ENCODE data around the gene NUDT19. TPM values are rescaled to one million over a fixed set of nuclear protein-coding genes. Genes with fewer than 3 reads are reported as not detected.

Gene NUDT19
- total RNA-seq, 1 experiment from 2014 or later, result 6.1 TPM

GRCh38 chr19:32662186-32662585 is 29.4 kb upstream of the NUDT19 start:
- Histone ChIP-seq H4K91ac (ENCODE audit: insufficient read length, low read depth, low read length) (no peak overlapping the region), H3K27ac (ENCODE audit: insufficient read length, low read depth, low read length) (no peak overlapping the region), H3K4me1 (ENCODE audit: insufficient read depth, low read length) (no peaks in the 10 kb centered on the region), H2BK120ac (ENCODE audit: low read depth, low read length, poor library complexity, severe bottlenecking) (no peak overlapping the region), H3K9ac (ENCODE audit: extremely low read depth, insufficient read length, low read length) (no peak overlapping the region), H2BK20ac (ENCODE audit: low read depth, low read length, poor library complexity, severe bottlenecking) (no peak overlapping the region), H3K14ac (ENCODE audit: insufficient read depth, low read length) (no peak overlapping the region), H4K8ac (replicated peaks; ENCODE audit: insufficient read length, low read depth, low read length) (no peak overlapping the region), H3K56ac (ENCODE audit: insufficient read length, low read depth, low read length) (no peak overlapping the region), H2BK5ac (ENCODE audit: insufficient read length, low read length) (no peak overlapping the region), H4K5ac (ENCODE audit: insufficient read length, low read depth, low read length) (no peak overlapping the region), H3K23me2 (ENCODE audit: insufficient read length, low read depth, low read length, poor library complexity, severe bottlenecking) (no peaks in the 10 kb centered on the region), H3K18ac (ENCODE audit: insufficient read length, low read depth, low read length) (no peak overlapping the region), H3T11ph (ENCODE audit: low read length) (no peak overlapping the region), H4K20me1 (ENCODE audit: control insufficient read depth, insufficient read depth, insufficient read length) (no peaks in the 10 kb centered on the region), H3K4ac (ENCODE audit: low read depth, low read length) (no peak overlapping the region), H2AFZ (ENCODE audit: low read length) (no peak overlapping the region), H3K79me1 (ENCODE audit: insufficient read depth, low read depth, low read length, poor library complexity, severe bottlenecking) (peaks cover 4% of the 10 kb centered on the region), H3K9me3 (ENCODE audit: control insufficient read depth, low read depth, low read length) (no peaks in the 10 kb centered on the region), H3K79me2 (ENCODE audit: insufficient read depth, low read length) (peaks cover 4% of the 10 kb centered on the region; the same call in 1 of the 2 replicates), H3K4me2 (ENCODE audit: insufficient read depth, insufficient read length, low read length) (no peak overlapping the region), H2BK12ac (ENCODE audit: insufficient read length, low read depth, low read length) (no peak overlapping the region), H3K23ac (ENCODE audit: insufficient read length, low read depth, low read length) (no peak overlapping the region), H2BK15ac (ENCODE audit: low read depth, low read length) (no peak overlapping the region), H2AK5ac (ENCODE audit: insufficient read length, low read length) (no peak overlapping the region), H3K27me3 (ENCODE audit: insufficient read depth, low read length) (no peaks in the 10 kb centered on the region)
- peaks cover 0 to 12% (median 3%) of the 10 kb centered on the region in 3 experiments; a peak in 5 of 7 replicates for H3K36me3 Mint-ChIP-seq (ENCODE audit: insufficient read depth in 1 of 3, low read depth in 3 of 3)
- no peak overlapping the region for H3K4me3 Mint-ChIP-seq
- WGBS (ENCODE audit: extremely low coverage, insufficient read length, low lambda C conversion rate), result no CpG with 5 or more reads among the region's 3 CpGs
- H3K9me3 Mint-ChIP-seq, result no peaks in the 10 kb centered on the region
- no peaks in the 10 kb centered on the region for H3K27me3 Mint-ChIP-seq (ENCODE audit: low read depth)
- DNase-seq, result no peak
- H3K27ac Mint-ChIP-seq, result no peak overlapping the region
- H3K4me1 Mint-ChIP-seq, result no peaks in the 10 kb centered on the region
- no peak for TF ChIP-seq CTCF (conservative IDR thresholded peaks at IDR 0.05)
